Hepatocyte (in vitro differentiated cells): Measurements from ENCODE around the gene TMIE.

Source experiments
- EZH2 ChIP-seq: fragments of 200-600 bp; sonication (generic); IDR thresholded peaks from 2 replicates; pipeline ENCODE4 v1.6.1; 2016; ENCODE audit warnings: antibody characterized with exemption, mild to moderate bottlenecking, borderline replicate concordance
- TF ChIP-seq, protein P1 (sequence below): fragments of 200-600 bp; sonication (generic); IDR thresholded peaks from 2 replicates; pipeline ENCODE4 v1.5.1; 2016; ENCODE audit warnings: antibody characterized with exemption, mild to moderate bottlenecking; ENCODE audit not compliant: poor library complexity

DNA sequence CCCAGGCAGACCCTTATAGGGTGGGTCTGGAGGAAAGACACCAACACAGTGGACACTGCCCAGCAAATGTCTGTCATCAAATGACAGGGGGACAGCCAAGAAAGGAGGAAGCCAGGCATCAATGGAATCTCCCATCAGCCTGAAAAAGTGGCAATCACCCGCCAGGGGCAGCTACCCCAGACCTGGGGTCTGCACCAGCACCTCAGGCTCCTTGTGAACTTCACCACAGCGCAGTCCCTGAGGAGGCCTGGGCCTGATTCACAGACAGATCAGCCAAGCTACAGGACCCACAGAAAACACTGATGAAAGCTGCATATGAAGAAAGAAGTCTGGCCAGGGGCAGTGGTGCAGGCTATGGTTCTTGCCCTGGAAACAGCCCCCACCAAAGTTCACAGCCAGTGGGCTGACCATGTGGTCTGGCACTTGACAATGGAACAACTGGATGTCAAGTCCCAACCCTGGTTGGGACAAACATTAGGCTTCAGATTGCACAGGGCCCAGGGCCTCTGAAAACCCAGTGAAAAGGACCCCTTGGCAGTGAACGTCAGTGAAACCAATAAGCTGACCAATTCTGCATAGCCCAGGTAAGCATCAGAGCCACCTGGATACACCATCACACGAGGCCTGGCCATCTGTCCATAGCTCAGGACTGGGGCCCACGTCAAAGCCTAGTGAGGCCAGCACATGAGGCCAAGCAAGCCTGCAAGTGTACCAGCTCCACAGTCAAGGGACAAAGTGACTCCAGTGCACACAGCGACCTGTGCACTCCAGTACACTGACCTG is 36.8 kb upstream of the TMIE start:
- TF ChIP-seq, protein P1, sequence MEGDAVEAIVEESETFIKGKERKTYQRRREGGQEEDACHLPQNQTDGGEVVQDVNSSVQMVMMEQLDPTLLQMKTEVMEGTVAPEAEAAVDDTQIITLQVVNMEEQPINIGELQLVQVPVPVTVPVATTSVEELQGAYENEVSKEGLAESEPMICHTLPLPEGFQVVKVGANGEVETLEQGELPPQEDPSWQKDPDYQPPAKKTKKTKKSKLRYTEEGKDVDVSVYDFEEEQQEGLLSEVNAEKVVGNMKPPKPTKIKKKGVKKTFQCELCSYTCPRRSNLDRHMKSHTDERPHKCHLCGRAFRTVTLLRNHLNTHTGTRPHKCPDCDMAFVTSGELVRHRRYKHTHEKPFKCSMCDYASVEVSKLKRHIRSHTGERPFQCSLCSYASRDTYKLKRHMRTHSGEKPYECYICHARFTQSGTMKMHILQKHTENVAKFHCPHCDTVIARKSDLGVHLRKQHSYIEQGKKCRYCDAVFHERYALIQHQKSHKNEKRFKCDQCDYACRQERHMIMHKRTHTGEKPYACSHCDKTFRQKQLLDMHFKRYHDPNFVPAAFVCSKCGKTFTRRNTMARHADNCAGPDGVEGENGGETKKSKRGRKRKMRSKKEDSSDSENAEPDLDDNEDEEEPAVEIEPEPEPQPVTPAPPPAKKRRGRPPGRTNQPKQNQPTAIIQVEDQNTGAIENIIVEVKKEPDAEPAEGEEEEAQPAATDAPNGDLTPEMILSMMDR, result no peak
- TF ChIP-seq EZH2, result no peak
